DMS 273 (cell line): ENCODE measurements around the gene FXYD2.

Source experiments
- DNase-seq: peaks from one replicate; lab custom pipeline; 2025; ENCODE audit not compliant: unreplicated experiment; lab: John Stamatoyannopoulos, UW

Gene FXYD2

DNA sequence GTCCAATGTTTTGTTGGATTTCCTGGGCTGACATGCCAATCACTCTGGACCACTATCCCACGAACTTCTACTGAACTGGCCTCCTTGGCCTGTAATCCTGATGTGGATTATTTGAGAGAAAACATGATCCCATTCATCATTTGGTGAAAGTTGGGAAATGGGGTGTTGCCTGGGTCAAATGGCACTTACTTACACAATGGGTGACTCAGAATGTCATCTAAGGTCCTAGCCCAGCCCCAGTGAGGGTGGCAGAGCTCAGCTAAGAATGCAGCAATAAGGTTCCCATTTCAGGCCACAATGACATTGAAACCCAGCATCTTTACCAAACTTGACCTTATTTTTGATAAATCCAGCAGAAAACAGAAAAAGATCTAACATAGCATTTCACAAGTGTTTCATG, 19.5 kb downstream of the FXYD2 start:
- no peak for DNase-seq

DNA sequence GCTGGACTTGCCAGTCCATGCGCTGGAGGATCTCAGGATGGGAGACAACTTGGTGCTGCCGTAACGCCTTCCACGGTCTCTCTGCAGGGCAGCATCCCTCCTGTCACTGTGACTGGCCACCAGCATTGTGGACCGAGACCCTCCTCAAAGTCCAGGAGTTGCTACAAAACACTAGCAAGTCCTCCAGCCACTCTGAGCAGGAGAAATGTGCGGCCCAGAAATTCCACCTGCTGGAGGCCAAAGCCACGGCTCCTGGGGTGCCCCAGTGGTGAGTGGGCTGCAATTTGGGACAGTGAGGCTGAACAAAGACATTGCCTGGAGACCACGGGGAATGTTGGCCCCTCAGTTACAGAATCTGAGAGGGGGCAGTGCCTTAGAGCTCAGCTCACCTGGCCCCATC, 20.6 kb downstream of the FXYD2 start:
- DNase-seq = no peak

DNA sequence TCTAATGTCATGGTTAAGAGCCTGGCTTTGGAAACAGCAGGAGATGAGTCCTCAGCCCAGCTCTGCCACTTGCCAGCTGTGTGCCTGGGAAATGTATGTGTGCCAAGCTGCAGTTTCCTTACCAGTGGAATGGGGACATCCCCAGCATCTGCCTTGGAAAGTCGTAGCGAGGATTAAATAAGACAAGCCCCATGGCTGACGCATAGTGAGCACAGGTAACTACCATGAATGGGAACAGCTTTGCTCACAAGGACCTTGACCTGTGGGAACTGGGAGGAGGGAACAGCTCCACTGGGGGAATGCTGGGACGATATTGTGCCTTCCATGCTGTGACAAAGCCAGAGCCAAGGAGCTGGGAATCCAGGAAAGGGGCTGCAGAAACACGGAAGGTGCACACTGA, 24.9 kb downstream of the FXYD2 start:
- no peak for DNase-seq

DNA sequence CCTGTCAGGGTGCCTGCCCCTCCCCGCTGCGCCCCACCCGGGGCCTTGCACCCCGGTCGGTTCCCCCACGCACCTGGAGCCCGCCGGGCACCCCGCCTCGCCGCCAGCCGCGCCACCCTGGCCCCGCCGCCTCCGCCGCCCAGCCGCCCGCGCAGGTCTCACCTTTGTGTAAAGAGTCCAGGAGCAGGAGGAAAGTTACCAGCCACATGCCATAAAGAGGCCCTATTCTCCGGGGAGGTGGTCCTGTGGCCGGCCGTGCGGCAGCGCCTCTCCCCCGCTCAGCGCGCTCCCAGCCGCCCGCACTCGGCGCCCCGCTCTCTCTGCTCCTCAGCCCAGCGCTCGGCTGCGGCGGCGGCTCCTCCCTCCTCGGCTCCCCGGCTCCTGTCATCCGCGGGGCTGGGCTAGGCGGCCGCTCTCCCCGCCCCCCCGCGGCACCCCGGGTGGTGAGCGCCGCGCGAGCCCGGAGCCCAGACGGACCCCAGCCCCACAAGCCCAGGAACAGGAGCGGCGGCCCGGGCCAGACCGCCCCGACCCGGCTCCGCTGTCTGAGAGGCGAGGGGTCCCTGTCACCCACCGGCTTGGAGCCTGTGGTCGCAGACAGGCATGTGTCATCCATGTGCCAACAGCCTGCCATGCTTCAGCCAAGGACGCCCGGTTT, 27.5 kb downstream of the FXYD2 start, which contains the start of gene DSCAML1:
TSS of gene DSCAML1 (minus strand) at position 345 of the 658 bp plus-strand sequence. CDS start at position 208, 137 bp downstream.
- DNase-seq = peak; percentile 52

DNA sequence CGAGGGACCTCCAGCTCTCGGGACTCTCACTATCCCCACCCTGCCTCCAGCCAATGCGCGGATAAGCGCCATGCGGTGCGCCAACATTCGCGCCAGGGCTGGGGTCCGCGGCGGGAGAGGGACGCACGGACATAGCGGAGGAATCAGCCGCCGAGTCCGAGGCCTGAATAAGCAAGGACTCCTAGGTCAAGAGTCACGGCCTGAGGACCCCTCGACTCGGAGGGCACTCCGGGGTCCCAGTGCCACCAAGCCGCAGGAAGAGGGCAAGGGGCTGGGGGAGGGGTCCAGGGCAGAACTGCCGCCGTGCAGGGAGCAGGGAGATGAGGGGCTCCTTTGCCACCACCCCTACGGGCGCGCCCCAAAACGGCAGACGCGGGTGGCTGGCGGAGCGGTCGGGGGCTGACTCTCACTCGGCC, 28.1 kb downstream of the FXYD2 start:
- no peak for DNase-seq

DNA sequence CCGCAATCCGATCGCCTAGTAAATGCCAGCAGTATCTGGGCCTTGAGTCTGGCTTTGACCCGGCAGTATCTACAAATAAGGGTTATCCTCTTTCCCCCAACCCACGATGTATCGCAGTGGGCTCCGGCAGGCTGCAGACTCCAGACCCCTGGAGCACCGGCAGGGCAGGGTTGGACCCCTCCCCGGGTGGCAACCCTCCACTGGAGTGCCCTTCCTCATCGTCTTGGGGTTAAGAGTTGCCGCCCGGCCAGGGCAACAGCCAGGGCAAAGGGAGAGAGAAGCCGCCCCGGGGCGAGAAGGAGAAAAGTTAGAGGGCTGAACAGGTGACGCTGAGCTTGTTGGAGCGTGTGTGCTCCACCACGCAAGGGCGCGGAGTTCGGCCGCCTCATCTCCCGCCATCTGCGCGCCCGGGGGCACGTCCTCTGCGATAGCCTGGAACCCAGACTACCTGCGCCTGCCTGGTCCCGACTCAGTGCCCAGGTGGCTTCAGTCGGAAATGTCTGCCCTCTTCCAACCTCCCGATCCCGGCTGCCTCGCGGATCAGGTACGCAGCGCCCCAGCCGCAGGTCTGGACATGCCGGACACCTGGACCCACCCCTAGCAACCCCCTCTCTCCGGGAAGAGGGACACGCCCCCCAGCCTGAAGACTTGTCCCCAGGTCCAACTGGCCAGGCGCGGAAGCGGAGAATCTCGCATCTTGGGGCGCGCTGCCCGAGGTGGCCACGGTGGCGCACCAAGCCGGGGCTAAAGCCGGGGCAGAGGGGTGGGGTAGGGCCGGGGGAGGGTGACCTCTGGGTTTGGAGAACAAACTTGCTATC, 28.7 kb downstream of the FXYD2 start:
- peak; percentile 13 for DNase-seq

DNA sequence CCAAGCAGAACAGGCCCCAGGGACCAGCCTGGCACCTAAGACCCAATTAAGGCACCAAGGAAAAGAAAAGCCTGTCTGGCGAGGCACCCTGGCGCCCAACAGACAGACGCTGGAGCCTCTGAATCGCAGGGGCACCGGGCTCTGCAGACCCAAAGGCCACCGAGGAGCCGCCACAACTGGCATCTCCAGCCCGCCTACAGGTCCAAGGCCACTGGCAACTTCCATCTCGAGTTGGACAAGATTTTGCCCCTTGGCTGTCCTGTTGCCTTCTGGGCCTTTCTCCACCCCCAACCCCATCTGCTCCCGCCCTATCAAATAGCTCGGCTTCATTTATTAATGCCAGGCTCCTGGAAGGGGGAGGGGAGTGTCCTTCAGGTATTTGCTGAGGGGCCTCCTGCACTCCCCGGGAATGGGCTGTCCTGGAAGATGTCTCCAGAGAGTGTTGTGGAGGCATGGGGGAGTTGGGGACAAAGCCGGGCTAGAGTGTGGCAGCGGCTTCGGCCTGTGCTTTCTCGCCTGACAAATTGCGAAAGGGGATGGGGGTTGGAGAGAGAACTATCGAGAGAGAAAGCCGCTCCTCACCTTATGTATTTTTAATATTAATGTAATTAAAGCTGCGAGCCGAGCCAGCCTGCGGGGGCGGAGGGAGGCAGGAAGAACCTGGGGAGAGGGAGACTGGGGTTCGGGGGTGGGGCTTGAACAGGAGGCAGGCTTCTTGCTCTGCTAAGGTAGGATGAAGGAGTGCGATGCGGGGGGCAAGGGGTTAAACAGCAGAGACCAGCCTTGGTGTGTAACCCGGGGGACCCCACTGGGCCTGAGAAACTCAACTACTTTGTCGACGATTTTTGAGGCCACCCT, 29.5 kb downstream of the FXYD2 start:
- no peak for DNase-seq

DNA sequence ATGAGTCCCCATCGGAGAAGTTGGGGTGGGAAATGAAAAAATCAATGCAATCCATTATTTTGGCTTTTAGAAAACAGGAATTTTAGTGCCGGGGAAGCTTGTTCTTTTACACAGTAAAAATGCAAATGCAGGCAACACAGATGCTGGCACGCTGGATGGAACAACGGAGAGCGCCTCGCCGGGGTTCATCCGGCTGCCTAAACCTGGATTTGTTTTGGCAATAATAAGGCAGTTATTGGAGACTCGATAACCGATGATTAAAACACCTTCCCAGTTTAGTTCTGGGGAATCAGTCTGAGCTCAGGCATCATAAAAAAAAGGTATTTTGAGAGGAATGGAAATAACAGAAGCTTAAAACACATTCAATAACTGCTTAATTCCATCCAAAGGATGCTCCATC, 30.4 kb downstream of the FXYD2 start:
- no peak for DNase-seq

DNA sequence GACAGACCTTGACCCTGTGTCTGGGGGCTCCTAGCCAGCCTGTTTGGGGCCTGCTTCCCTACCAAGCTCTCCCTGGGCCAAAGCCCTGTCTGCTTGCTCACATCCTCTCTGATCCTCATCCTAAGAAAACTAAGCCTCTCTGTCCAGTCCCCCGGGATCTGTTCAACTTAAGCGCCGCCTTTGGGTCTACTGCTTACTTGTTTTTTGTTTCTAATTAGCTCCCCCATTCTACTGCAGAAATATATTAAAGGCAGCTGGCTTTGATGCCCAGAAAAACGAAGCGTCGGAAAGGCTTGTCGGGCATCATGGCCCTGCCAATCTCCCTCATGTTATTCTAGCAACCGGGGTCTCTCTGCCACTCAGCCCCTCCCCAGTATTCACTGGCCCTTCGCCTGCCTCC, 31.0 kb downstream of the FXYD2 start:
- no peak for DNase-seq

DNA sequence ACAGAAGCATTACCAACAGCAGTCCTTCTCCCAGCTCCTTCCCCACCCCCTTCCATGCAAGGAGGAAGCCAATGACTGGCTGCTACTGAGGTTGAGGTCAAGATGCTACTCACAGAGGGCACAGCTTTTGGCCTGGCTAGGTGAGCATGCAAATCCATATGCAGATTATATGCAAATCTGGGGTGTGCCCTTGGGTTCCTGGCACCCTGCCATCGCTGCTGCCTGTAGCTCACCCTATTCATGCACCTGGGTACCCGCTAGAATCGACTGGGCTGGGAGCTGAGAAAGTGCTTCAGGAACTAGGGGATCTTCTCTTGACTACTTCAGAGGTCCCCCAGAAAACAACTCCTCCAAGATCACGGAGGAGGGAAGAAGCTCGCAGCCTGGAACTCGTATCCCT, 31.6 kb downstream of the FXYD2 start:
- DNase-seq = peak; percentile 25

DNA sequence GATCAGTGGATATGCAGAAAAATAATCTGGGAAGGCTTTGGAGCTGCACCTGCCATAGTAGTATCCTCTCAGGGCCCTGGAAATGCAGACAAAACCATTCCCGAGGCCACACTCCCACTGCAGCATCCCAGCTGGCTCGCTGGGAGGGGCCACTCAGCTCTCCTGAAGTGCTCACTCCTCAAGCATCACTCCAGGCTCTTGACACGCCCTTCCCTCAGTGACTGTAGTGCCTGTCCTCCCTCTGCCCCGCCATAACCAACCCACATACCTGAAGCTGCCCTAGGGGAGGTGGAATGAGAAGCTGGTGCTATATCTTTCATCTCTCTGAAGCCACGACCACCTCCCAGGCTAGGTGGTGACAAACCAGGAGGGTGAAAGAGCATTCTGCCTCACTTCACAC, 32.3 kb downstream of the FXYD2 start:
- DNase-seq = no peak

DNA sequence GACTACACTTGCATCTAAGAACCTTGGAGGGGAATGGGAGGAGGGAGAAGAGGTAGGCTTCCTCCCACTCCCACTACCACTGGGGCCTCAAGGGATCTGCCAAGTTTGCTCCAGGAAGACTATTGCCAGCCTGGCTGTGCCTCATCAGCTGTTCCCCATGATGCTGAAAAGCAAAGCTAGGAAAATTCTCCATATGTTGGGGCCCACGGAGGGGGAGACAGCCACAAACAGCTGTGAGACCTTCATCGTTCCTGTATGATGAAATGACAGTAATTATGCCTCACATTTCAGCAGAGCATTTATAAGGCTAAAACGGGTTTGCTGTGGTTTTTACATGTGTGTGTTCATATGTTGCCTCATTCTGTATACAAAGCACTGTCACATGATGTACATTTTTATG, 34.3 kb downstream of the FXYD2 start:
- peak; percentile 2 for DNase-seq

DNA sequence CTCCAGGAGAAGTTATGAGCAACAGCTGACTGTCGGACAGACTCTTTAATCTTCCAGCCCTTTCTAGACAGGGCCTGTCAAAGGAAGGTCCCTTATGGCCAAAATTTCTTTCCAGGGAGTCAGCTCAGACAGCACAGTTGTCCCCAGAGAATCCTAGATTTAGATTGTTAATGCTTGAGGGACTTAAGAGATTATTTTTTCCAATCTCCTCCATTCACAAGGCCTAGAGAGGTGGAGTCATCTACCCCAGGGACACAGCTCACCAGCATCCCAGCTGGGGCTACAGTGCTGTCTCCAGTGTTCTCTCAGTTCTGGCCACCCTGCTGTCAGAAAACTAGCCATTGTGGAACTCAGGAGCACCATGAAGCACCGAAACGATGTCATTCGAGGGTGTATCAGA, 35.3 kb downstream of the FXYD2 start:
- no peak for DNase-seq

DNA sequence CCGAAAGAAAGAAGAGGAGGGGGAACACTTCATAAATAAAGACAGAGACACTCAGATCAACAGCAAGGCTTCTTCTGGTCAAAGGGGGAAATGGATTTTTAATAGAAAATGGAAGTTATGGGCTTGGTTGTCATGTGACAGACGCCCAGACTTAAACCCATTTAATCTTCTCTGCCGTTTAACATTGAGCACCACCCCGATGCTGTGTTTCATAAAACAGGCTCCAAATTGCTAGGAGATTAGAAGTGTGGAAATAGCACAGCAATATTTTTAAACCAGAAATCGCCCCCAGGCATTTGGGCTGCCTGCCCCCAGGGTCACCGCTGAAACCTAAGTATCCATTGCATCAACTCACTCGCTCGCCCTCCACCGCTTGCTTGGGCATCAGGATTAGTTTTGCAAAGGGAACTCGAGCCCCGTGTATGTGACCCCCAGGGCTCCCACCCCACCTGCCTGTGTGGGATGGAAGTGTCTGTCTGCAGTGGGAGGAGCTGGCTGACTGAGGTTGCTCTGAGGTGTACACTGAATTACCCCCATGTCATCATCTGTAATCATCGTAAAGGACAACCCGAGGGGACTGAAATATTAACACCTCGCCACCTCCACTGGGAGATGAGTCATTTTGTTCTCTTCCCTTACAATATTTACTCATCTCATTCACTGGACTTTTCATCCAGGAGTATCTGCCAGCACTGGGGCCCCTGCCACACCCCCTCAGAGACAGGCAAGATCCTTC, 38.2 kb downstream of the FXYD2 start:
- no peak for DNase-seq

DNA sequence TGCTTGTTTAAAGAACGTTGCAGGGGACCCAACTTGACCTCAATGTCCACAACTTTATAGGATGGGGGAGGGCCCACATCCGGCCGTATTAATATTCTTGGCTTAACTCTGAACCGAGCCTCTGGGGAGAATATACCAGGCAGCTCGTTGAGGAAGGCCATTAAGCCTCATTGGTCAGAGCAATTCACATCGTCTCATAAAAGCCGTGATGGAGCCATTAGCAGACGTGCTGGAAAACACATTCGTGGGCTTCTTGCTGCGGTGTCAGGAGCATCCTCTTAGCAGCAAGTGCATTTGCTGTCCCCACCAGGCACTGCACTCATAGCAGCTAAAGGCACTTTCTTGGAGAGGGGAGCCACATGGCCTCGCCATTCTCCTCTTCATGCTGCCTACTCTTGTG, 42.4 kb downstream of the FXYD2 start:
- DNase-seq = no peak

DNA sequence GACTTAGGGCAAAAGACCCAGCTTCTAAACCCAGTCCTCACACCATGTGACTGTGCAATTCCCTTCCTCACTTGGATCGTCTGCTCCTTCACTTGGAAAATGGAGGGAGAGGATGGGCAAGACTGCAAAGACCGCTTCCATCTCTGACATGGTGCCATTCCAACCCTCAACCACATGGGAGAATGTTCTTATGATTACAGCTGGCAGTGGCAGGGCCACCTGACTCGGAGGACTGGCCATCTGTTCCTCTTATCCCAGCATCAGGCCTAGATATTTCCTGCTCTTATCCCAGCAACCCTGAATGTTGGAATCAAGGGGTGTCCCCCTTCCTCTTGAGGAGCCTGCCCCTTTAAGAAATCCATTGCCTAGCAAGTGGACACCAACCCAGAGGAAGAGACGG, 42.9 kb downstream of the FXYD2 start:
- peak; percentile 66 for DNase-seq

DNA sequence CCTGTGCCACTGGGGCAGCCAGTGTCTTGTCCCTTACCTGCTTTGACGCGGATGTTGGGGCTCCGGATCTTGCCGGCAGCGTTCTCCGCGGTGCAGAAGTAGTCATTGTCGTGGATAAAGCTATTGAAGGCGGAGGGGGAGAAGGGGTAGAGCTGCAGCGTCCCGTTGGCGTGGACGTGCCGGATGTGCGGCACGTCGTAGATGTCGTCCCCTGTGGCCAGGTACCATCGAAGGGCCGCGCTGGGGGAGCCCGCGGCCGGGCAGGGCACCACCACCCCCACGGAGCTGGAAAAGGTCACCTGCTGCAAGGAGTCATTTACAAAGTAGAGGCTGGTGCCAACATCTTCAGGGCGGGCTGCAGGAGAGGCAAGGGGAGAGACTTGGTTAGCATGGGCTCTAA, 44.1 kb downstream of the FXYD2 start:
- DNase-seq = no peak

DNA sequence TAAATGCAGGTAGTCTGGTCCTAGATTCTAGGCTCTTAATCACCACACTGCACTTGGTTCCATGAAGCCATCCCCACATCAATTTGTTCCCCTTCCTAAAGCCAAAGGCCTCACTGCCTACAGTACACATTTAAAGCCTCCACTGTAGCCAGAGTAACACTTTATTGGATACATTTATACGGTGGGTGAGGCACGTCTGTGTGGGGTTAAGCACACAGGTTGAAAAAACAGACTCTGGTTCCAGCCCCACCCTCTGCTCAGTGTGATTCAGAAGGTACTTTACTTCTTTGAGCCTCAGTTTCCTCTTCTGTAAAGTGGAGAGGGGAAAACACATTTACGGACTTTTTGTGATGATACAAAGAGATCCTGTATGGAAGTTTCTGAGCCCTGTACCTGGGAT, 50.0 kb downstream of the FXYD2 start:
- DNase-seq = no peak

DNA sequence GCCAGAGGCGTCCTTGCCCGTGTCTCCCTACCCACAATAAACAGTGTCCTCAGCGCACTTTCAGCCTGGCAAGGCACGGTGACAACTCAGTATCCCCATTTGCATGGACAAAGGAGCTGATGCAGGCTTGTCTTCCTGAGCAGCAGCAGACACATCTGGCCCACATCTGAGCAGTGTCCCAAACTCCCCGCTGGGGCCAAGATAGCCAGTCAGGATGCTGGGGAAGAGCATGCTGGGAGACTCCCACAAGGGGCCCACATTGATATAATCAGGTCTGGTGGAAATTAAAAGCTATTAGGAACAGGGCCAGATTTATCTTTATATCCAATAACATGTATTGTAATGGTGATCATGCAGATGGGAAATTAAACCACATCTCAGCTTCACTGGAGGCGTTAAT, 52.2 kb downstream of the FXYD2 start:
- no peak for DNase-seq

DNA sequence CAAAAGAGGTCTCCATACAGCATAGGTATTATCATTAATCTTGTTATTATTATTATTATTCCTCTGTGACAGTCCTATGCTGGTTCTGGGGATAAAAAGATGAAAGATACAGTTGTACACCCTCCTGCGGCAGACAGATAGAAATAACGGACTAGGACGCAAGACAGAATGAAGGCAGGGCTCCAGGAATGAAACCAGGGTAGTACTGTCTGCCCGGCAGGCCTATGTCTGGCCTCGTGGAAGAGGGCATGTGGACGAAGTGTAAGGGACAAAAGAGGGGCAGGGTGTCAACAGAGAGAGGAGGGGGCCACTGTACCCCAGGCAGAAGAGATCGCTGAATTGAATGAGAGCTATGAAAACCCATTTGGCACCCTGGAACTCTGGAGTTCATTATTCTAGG, 52.7 kb downstream of the FXYD2 start:
- DNase-seq = no peak

DNA sequence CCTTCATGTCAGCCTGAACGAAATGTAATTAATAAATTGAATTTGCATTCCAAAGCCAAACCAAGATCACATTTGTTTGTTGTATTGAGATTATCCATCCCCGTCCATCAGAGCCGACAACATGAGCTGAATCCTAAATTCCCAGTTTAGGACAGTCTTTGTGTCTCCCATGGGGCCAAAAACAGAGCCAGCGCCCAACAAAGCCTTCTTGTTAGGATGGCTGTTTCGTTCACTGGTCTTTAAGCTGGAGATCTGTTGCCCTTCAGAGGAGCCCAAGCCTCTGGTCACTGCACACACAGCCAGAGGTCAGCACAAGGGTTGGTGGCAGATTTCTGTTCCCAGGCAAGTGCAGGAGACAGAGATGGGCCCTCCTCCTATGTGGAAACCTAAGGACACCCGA, 53.3 kb downstream of the FXYD2 start:
- no peak for DNase-seq
